ENCODE data around the gene LATS2.
"Not testable (repeated sequence)": the region's sequence is repeated elsewhere in the genome, so short reads cannot be mapped to it uniquely, and the experiment has no call there.

The LATS2 gene

GRCh38 chr13:20945952-20946383, 115.4 kb downstream of the LATS2 start (continued):
- TF ChIP-seq ZBTB11 (tag by site-specific recombination; conservative IDR thresholded peaks at IDR 0.05; ENCODE audit: low read depth) (no peak), GLIS1 (tag by site-specific recombination; IDR thresholded peaks at IDR 0.05) (no peak), ZNF138 (tag by site-specific recombination; IDR thresholded peaks at IDR 0.05; ENCODE audit: borderline replicate concordance) (no peak), ZNF426 (tag by site-specific recombination; IDR thresholded peaks at IDR 0.05) (no peak), YY1 (tag by site-specific recombination; IDR thresholded peaks at IDR 0.05) (no peak), ZNF391 (tag by site-specific recombination; IDR thresholded peaks at IDR 0.05; ENCODE audit: borderline replicate concordance, low read depth) (no peak), ZNF2 (tag by site-specific recombination; IDR thresholded peaks at IDR 0.05) (no peak), WT1 (tag by site-specific recombination; IDR thresholded peaks at IDR 0.05) (no peak), ZSCAN5A (tag by site-specific recombination; IDR thresholded peaks at IDR 0.05) (no peak), ZNF174 (tag by site-specific recombination; IDR thresholded peaks at IDR 0.05) (no peak), TSHZ1 (tag by site-specific recombination; IDR thresholded peaks at IDR 0.05; ENCODE audit: borderline replicate concordance) (no peak), OVOL3 (tag by site-specific recombination; IDR thresholded peaks at IDR 0.05) (no peak), SP2 (tag by site-specific recombination; IDR thresholded peaks at IDR 0.05) (no peak)

GRCh38 chr13:20942938-20943559, 118.3 kb downstream of the LATS2 start:
- Histone ChIP-seq H3K4me3 (ENCODE audit: low read depth, low read length) (no peak overlapping the region), H3K36me3 (ENCODE audit: control insufficient read depth in 2 of 2, insufficient read depth in 1 of 2, low read length in 2 of 2) (no peaks in the 10 kb centered on the region), H3K27ac (ENCODE audit: extremely low read depth, low read depth, low read length) (no peak overlapping the region), H3K9me3 (ENCODE audit: control insufficient read depth, insufficient read depth, low read depth, low read length) (no peaks in the 10 kb centered on the region), H3K4me1 (ENCODE audit: control insufficient read depth, insufficient read depth, low read length) (peaks cover 3% of the 10 kb centered on the region; the same call in 1 of the 2 replicates)
- ChIA-PET POLR2A (interaction anchor here (2.0 kb wide), 1 partner anchor 233 kb away, joined by 7 read pairs; the partner anchor contains the start of genes MRPL57 and SKA3), CTCF (interaction anchor here (0.6 to 1.6 kb wide), 12 partner anchors 8 to 537 kb away, joined by 3 to 10 read pairs (median 4); no protein-coding TSS in a partner anchor)
- no peak for TF ChIP-seq ZNF776 (tag by site-specific recombination; IDR thresholded peaks at IDR 0.05; ENCODE audit: borderline replicate concordance)
- no peak for TF ChIP-seq HOXD13 (CRISPR knock-in tag; IDR thresholded peaks at IDR 0.05; ENCODE audit: borderline replicate concordance)
- TF ChIP-seq ZSCAN5A (tag by site-specific recombination; IDR thresholded peaks at IDR 0.05), result no peak
- TF ChIP-seq ZNF529 (tag by site-specific recombination; IDR thresholded peaks at IDR 0.05; ENCODE audit: insufficient replicate concordance), result no peak
- no peak for TF ChIP-seq ZNF133 (tag by site-specific recombination; IDR thresholded peaks at IDR 0.05)
- TF ChIP-seq CTCF (tag by site-specific recombination; IDR thresholded peaks at IDR 0.05), result no peak
- no peak for TF ChIP-seq ZNF561 (tag by site-specific recombination; IDR thresholded peaks at IDR 0.05; ENCODE audit: borderline replicate concordance)
- TF ChIP-seq ZNF155 (tag by site-specific recombination; IDR thresholded peaks at IDR 0.05), result no peak
- TF ChIP-seq ZNF623 (tag by site-specific recombination; IDR thresholded peaks at IDR 0.05), result no peak

- H3K9me3 ChIP-seq (ENCODE audit: control insufficient read depth, insufficient read depth, low read depth, low read length); H3K4me1 ChIP-seq (ENCODE audit: control insufficient read depth, insufficient read depth, low read length); H3K4me3 ChIP-seq (ENCODE audit: low read depth, low read length); H3K36me3 ChIP-seq (ENCODE audit: control insufficient read depth in 2 of 2, insufficient read depth in 1 of 2, low read length in 2 of 2); H3K27ac ChIP-seq (ENCODE audit: extremely low read depth, low read depth, low read length); CTCF ChIA-PET; POLR2A ChIA-PET: not testable (repeated sequence)
Measured at GRCh38 chr13:20940511-20940910, 120.9 kb downstream of the LATS2 start.

Measured in HEK293 (cell line).